Naive thymus-derived CD4-positive, alpha-beta T cell (primary cell): ENCODE results near the gene PPP6R3. TPM values are rescaled to one million over a fixed set of nuclear protein-coding genes. Genes with fewer than 3 reads are reported as not detected.
A peak's percentile ranks its signal among the peaks of the same experiment; 100 is the strongest.

Source experiments
- ATAC-seq: fragments of 150-1000 bp; cut with Tn5 transposase; 2 replicates; pipeline ENCODE4 v1.10.0; 2021; ENCODE audit warnings: mild to moderate bottlenecking, moderate library complexity
- CTCF ChIA-PET: fragments of 350-600 bp; sonication (Branson Sonifier 250); formaldehyde crosslinking; loops from one replicate; lab custom pipeline; 2021; ENCODE audit warnings: antibody characterized with exemption; lab: Charles Lee
- POLR2A ChIA-PET: fragments of 350-600 bp; sonication (Branson Sonifier 250); formaldehyde crosslinking; loops from one replicate; lab custom pipeline; 2021; ENCODE audit warnings: antibody characterized with exemption, inconsistent platforms; lab: Charles Lee
- DNase-seq, 9 donors: peaks; one replicate each; pipeline versions ENCODE4 v3.0.0 to v3.0.0-alpha.2; 2020 to 2022; ENCODE audit warnings: mixed read lengths in 1 of 9
- H3K27ac ChIP-seq: one replicate; pipeline ENCODE4 v1.7.0; 2013; ENCODE audit warnings: mild to moderate bottlenecking, low read depth, low read length, moderate library complexity
- H3K27me3 ChIP-seq, 2 donors: one replicate each; pipeline ENCODE4 v1.7.0; 2013; ENCODE audit warnings: low read length in 2 of 2, mild to moderate bottlenecking in 2 of 2, moderate library complexity in 2 of 2; ENCODE audit not compliant: control insufficient read depth in 2 of 2, insufficient read depth in 2 of 2
- H3K36me3 ChIP-seq, 3 experiments: 1 replicate in 2 of 3; 2 replicates in 1 of 3; pipeline ENCODE4 v1.7.0; 2013; ENCODE audit warnings: low read length in 3 of 3, mild to moderate bottlenecking in 3 of 3, moderate library complexity in 1 of 3; ENCODE audit not compliant: insufficient read depth in 3 of 3, control insufficient read depth in 2 of 3
- H3K4me1 ChIP-seq, 2 donors: one replicate each; pipeline ENCODE4 v1.7.0; 2013; ENCODE audit warnings: low read length in 2 of 2, mild to moderate bottlenecking in 2 of 2, moderate library complexity in 1 of 2; ENCODE audit not compliant: control insufficient read depth in 2 of 2, insufficient read depth in 2 of 2
- H3K4me3 ChIP-seq: 2 replicates; pipeline ENCODE4 v1.7.0; 2013; ENCODE audit warnings: mild to moderate bottlenecking, low read length
- H3K9me3 ChIP-seq, 3 experiments: 1 replicate in 2 of 3; 2 replicates in 1 of 3; pipeline ENCODE4 v1.7.0; 2013; ENCODE audit warnings: low read length in 3 of 3; ENCODE audit not compliant: control insufficient read depth in 2 of 3
- H3K27ac Mint-ChIP-seq, 9 donors: one replicate each; pipeline ENCODE4 v1.8.0; 2020 to 2022; ENCODE audit warnings: mixed read lengths in 9 of 9, mild to moderate bottlenecking in 8 of 9, moderate library complexity in 5 of 9, inconsistent platforms in 2 of 9
- H3K27me3 Mint-ChIP-seq, 5 donors: one replicate each; pipeline ENCODE4 v1.8.0; 2021 to 2022; ENCODE audit warnings: mixed read lengths in 5 of 5, mild to moderate bottlenecking in 1 of 5
- H3K36me3 Mint-ChIP-seq, 5 donors: one replicate each; pipeline ENCODE4 v1.8.0; 2020 to 2022; ENCODE audit warnings: mixed read lengths in 5 of 5, mild to moderate bottlenecking in 3 of 5, inconsistent platforms in 1 of 5
- H3K4me1 Mint-ChIP-seq, 7 donors: one replicate each; pipeline ENCODE4 v1.8.0; 2020 to 2022; ENCODE audit warnings: mixed read lengths in 7 of 7, mild to moderate bottlenecking in 3 of 7, inconsistent platforms in 1 of 7
- H3K4me3 Mint-ChIP-seq, 10 donors: one replicate each; pipeline ENCODE4 v1.8.0; 2020 to 2022; ENCODE audit warnings: mild to moderate bottlenecking in 10 of 10, mixed read lengths in 10 of 10, moderate library complexity in 6 of 10, inconsistent platforms in 2 of 10
- H3K9me3 Mint-ChIP-seq, 11 donors: one replicate each; pipeline ENCODE4 v1.8.0; 2020 to 2022; ENCODE audit warnings: mixed read lengths in 11 of 11, mild to moderate bottlenecking in 4 of 11, inconsistent platforms in 1 of 11, moderate library complexity in 1 of 11
- intact Hi-C, 2 donors: fragments of 100-400 bp; cut with micrococcal nuclease; formaldehyde crosslinking; loops; one replicate each; pipeline ENCODE4 v1.15.1; 2023
- polyA plus RNA-seq, 2 donors: library from polyadenylated mRNA; unstranded; fragments of 300-500 nt; fragmentation: Illumina TruSeq; gene quantifications; one replicate each; pipeline ENCODE4 v1.2.3, GENCODE V29; 2021
- total RNA-seq, 6 experiments: library from RNA in 5 of 6; stranded (reverse) in 5 of 6; gene quantifications; 1 replicate in 5 of 6; 2 replicates in 1 of 6; pipeline ENCODE4 v1.2.3 and lab custom pipeline; 2021 to 2026

PPP6R3 gene
- total and polyA plus RNA-seq, 7 experiments from 2014 or later: 43.5 to 159 (median 133) TPM

DNA sequence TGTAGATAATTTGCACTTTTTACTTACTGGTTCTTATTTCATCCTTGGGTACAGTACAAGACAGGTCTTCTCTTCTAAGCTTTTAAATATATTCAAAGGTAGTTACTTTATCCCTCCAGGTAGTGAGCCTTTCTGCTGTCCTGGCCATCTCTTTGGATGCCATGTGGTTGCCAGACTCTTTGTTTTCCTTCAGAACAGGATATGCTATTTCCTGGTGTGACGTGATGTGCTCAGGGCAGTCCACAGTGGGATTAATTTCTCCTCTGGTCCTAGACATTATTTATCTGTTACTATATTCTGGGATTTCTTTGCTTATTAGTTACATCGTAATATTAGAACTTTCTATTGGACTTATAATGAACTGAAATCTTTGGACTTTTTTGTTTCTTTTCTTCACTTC is 63.7 kb downstream of the PPP6R3 start:
- intact Hi-C loops: no loop called here
- ATAC-seq: no peak
- Histone ChIP-seq H3K36me3 (peaks cover 10 to 84% (median 25%) of the 10 kb centered on the region in 3 experiments), H3K9me3 (no peaks in the 10 kb centered on the region), H3K4me3 (no peak overlapping the region), H3K27ac (no peak overlapping the region), H3K27me3 (no peaks in the 10 kb centered on the region), H3K4me1 (peaks cover 17 to 29% of the 10 kb centered on the region in 2 donors)
- H3K27me3 Mint-ChIP-seq: no peaks in the 10 kb centered on the region
- H3K36me3 Mint-ChIP-seq: peaks cover 24 to 79% (median 50%) of the 10 kb centered on the region in 5 donors
- no peak for DNase-seq
- H3K4me3 Mint-ChIP-seq: peak overlapping the region in 4 of 10 donors; percentile 12 to 35 (median 29)
- ChIA-PET POLR2A (no interaction called here), CTCF (interaction anchor here (0.7 kb wide), 1 partner anchor 381 kb away, joined by 3 read pairs; no protein-coding TSS in a partner anchor)
- H3K27ac Mint-ChIP-seq: peak overlapping the region in 8 of 9 donors; percentile 25 to 89 (median 62)
- no peaks in the 10 kb centered on the region for H3K9me3 Mint-ChIP-seq
- peaks cover 44 to 95% (median 92%) of the 10 kb centered on the region in 7 donors for H3K4me1 Mint-ChIP-seq

DNA sequence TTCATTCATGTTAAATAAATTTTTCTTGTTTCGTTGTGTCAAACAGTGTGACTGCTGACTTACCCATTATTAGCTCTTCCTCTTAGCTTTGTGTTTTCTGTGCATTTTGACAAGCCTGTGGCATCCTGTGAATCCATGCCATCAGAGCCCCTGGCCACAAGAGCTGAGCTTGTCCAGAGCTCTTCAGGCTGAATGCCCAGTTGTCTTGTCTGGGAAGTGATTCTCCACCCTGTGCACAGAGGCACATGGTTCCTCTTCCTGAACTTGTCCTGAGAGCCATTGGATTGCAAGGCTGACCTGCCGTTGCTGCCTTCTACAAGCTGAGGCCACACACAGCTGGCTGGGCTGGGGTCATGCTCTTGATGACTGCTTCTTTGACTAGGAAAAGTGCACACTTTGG is 64.1 kb downstream of the PPP6R3 start:
- intact Hi-C loops: loop anchor here in 1 of 2 donors (5.0 kb wide), 1 partner anchor 62 kb away; the partner anchor contains the start of gene PPP6R3
- H3K4me3 Mint-ChIP-seq: peak overlapping the region in 4 of 10 donors; percentile 12 to 35 (median 22)
- no peak overlapping the region for H3K4me3 ChIP-seq
- H3K27me3 ChIP-seq: no peaks in the 10 kb centered on the region
- ATAC-seq (no peak), DNase-seq (no peak)
- CTCF ChIA-PET: no interaction called here
- peaks cover 17 to 29% of the 10 kb centered on the region in 2 donors for H3K4me1 ChIP-seq
- peak overlapping the region in 7 of 9 donors; percentile 18 to 89 (median 60) for H3K27ac Mint-ChIP-seq
- H3K27me3 Mint-ChIP-seq: no peaks in the 10 kb centered on the region
- H3K9me3 ChIP-seq: no peaks in the 10 kb centered on the region
- H3K4me1 Mint-ChIP-seq: peaks cover 47 to 96% (median 93%) of the 10 kb centered on the region in 7 donors
- no peaks in the 10 kb centered on the region for H3K9me3 Mint-ChIP-seq
- POLR2A ChIA-PET: no interaction called here
- H3K36me3 Mint-ChIP-seq: peaks cover 24 to 79% (median 50%) of the 10 kb centered on the region in 5 donors
- H3K27ac ChIP-seq: no peak overlapping the region
- peaks cover 6 to 79% (median 25%) of the 10 kb centered on the region in 3 experiments for H3K36me3 ChIP-seq

DNA sequence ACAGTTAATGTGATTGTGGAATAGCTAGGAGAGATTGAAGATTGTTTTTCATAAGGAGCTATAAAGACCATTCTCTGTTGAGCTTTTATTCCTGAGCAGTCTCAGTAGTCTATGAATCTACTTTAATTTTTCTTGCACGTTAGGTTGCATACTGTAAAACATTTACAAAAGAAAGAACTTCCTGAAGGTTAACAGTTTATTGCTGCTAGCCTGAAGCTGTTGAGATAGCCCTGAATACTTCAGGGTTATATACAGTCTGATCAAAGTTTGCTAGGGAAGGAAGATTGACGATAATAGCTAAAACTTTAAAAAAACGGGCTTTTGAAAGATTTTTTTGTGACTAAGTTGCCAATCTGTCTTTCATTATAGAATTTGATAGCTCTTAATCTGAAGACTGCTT is 64.8 kb downstream of the PPP6R3 start:
- Mint-ChIP-seq H3K4me1 (peaks cover 53 to 100% (median 98%) of the 10 kb centered on the region in 7 donors), H3K27me3 (no peaks in the 10 kb centered on the region), H3K4me3 (peak overlapping the region in 1 of 10 donors; percentile 20), H3K36me3 (peaks cover 24 to 82% (median 48%) of the 10 kb centered on the region in 5 donors), H3K27ac (peak overlapping the region in 5 of 9 donors; percentile 31 to 89 (median 65)), H3K9me3 (no peaks in the 10 kb centered on the region)
- no peak overlapping the region for H3K27ac ChIP-seq
- CTCF ChIA-PET: interaction anchor here (0.5 kb wide), 1 partner anchor 348 kb away, joined by 3 read pairs; no protein-coding TSS in a partner anchor
- H3K4me1 ChIP-seq: peaks cover 17 to 29% of the 10 kb centered on the region in 2 donors
- no peaks in the 10 kb centered on the region for H3K9me3 ChIP-seq
- H3K27me3 ChIP-seq: no peaks in the 10 kb centered on the region
- ATAC-seq (no peak), DNase-seq (no peak)
- no peak overlapping the region for H3K4me3 ChIP-seq
- intact Hi-C loops: loop anchor here in 1 of 2 donors (5.0 kb wide), 1 partner anchor 63 kb away; the partner anchor contains the start of gene PPP6R3
- peaks cover 6 to 73% (median 25%) of the 10 kb centered on the region in 3 experiments for H3K36me3 ChIP-seq
- POLR2A ChIA-PET: no interaction called here

DNA sequence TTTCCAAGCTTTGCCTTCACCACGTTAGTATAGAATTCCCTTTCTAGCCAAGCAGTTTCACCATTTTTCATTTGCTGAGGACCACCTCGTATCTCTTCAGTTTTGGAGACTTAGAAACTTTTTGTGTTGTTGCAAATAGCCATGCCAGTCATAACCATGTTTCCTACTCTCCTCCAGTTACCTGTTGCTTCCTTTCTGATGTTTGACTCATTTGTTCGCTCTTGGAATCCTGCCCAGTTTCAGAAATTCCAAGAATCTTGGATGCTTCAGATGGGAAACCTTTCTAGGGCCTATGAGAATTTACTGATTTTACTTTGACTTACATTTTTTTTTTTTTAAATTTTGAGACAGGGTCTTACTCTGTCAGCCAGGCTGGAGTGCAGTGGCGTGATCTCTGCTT is 65.4 kb downstream of the PPP6R3 start:
- no peaks in the 10 kb centered on the region for H3K27me3 ChIP-seq
- H3K4me3 ChIP-seq: no peak overlapping the region
- peaks cover 17 to 29% of the 10 kb centered on the region in 2 donors for H3K4me1 ChIP-seq
- POLR2A ChIA-PET: no interaction called here
- CTCF ChIA-PET: no interaction called here
- H3K27me3 Mint-ChIP-seq: no peaks in the 10 kb centered on the region
- H3K9me3 Mint-ChIP-seq: no peaks in the 10 kb centered on the region
- no peak overlapping the region for H3K27ac ChIP-seq
- DNase-seq (no peak), ATAC-seq (no peak)
- H3K4me1 Mint-ChIP-seq: peaks cover 53 to 100% (median 99%) of the 10 kb centered on the region in 7 donors
- peak overlapping the region in 6 of 9 donors; percentile 2 to 73 (median 59) for H3K27ac Mint-ChIP-seq
- peaks cover 6 to 67% (median 25%) of the 10 kb centered on the region in 3 experiments for H3K36me3 ChIP-seq
- no peak overlapping the region for H3K4me3 Mint-ChIP-seq
- H3K36me3 Mint-ChIP-seq: peaks cover 24 to 82% (median 44%) of the 10 kb centered on the region in 5 donors
- no peaks in the 10 kb centered on the region for H3K9me3 ChIP-seq
- intact Hi-C loops: loop anchor here in 1 of 2 donors (5.0 kb wide), 1 partner anchor 64 kb away; the partner anchor contains the start of gene PPP6R3

DNA sequence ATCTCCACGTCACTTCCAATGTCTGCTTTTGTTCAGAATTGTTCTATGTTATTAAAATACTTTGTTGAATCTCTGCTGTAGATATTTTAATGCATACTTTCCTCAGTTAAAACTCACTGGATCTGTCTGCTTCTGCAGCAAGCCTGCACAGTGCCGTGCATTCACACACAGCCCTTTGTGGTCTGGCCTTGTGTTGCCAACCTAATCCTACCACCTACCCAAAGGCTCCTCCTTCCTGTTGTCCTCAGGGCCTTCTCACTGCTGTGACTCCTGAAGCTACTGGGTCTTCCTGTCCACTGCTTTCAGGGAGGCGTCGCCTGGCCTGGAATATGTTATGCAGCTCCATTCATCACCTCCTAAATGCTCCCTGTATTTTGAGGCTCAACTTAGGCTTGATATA is 67.0 kb downstream of the PPP6R3 start:
- Histone ChIP-seq H3K4me1 (peaks cover 17 to 29% of the 10 kb centered on the region in 2 donors), H3K27ac (peak overlapping the region; percentile 37), H3K9me3 (no peaks in the 10 kb centered on the region), H3K36me3 (peaks cover 6 to 57% (median 11%) of the 10 kb centered on the region in 3 experiments), H3K27me3 (no peaks in the 10 kb centered on the region), H3K4me3 (no peak overlapping the region)
- H3K4me1 Mint-ChIP-seq: peaks cover 58 to 99% (median 96%) of the 10 kb centered on the region in 7 donors
- intact Hi-C loops: loop anchor here in 1 of 2 donors (5.0 kb wide), 1 partner anchor 65 kb away; the partner anchor contains the start of gene PPP6R3
- ChIA-PET POLR2A (interaction anchor here (0.6 kb wide), 1 partner anchor 26 kb away, joined by 3 read pairs; no protein-coding TSS in a partner anchor), CTCF (no interaction called here)
- DNase-seq (no peak), ATAC-seq (no peak)
- no peaks in the 10 kb centered on the region for H3K27me3 Mint-ChIP-seq
- no peaks in the 10 kb centered on the region for H3K9me3 Mint-ChIP-seq
- peaks cover 20 to 71% (median 35%) of the 10 kb centered on the region in 5 donors for H3K36me3 Mint-ChIP-seq
- peak overlapping the region; percentile 2 to 72 (median 54) for H3K4me3 Mint-ChIP-seq
- peak overlapping the region; percentile 58 to 86 (median 76) for H3K27ac Mint-ChIP-seq

DNA sequence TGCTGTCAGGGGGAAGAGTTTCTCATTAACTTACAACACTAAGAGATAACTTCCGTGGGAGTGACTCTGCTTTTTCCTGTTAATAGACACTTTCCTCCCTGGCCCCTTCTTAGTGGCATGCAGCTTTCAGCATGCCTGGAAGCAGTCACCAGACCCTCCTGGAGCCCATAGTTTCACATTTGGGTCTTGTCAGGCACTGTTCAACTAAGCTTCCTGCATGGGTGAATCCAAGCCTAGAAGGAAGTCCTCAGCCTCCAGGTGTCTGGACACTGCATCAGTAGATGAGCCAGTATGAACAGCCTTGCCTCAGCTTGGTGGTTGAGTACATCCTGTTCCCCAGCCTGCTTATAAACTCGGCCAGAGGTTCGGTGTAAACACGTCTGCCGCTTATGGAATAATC is 68.1 kb downstream of the PPP6R3 start:
- intact Hi-C loops: loop anchor here in 1 of 2 donors (5.0 kb wide), 1 partner anchor 66 kb away; the partner anchor contains the start of gene PPP6R3
- POLR2A ChIA-PET: no interaction called here
- Histone ChIP-seq H3K4me3 (no peak overlapping the region), H3K36me3 (peaks cover 6 to 51% (median 8%) of the 10 kb centered on the region in 3 experiments), H3K27ac (peak overlapping the region; percentile 37), H3K27me3 (no peaks in the 10 kb centered on the region), H3K4me1 (peaks cover 17 to 24% of the 10 kb centered on the region in 2 donors), H3K9me3 (no peaks in the 10 kb centered on the region)
- CTCF ChIA-PET: interaction anchor here (0.5 to 0.9 kb wide), 3 partner anchors 230 to 1729 kb away, joined by 3 to 6 read pairs (median 3); no protein-coding TSS in a partner anchor
- H3K27ac Mint-ChIP-seq: peak overlapping the region; percentile 65 to 92 (median 81)
- H3K4me1 Mint-ChIP-seq: peaks cover 56 to 99% (median 93%) of the 10 kb centered on the region in 7 donors
- peak; percentile 70 for ATAC-seq
- DNase-seq: peak in 6 of 9 donors; percentile 4 to 31 (median 18)
- H3K36me3 Mint-ChIP-seq: peaks cover 19 to 65% (median 34%) of the 10 kb centered on the region in 5 donors
- no peaks in the 10 kb centered on the region for H3K27me3 Mint-ChIP-seq
- H3K9me3 Mint-ChIP-seq: no peaks in the 10 kb centered on the region
- H3K4me3 Mint-ChIP-seq: peak overlapping the region; percentile 29 to 74 (median 56)
